A204.1 (cell line): Measurements from ENCODE around the gene CBX3.
"Not testable (repeated sequence)": the region's sequence is repeated elsewhere in the genome, so short reads cannot be mapped to it uniquely, and the experiment has no call there.

ENCODE experiments used
- FAIRE-seq: peaks from 2 replicates; lab custom pipeline; 2012; peaks lifted over from hg19 to GRCh38; lab: Jason Lieb, UNC

The CBX3 gene

DNA sequence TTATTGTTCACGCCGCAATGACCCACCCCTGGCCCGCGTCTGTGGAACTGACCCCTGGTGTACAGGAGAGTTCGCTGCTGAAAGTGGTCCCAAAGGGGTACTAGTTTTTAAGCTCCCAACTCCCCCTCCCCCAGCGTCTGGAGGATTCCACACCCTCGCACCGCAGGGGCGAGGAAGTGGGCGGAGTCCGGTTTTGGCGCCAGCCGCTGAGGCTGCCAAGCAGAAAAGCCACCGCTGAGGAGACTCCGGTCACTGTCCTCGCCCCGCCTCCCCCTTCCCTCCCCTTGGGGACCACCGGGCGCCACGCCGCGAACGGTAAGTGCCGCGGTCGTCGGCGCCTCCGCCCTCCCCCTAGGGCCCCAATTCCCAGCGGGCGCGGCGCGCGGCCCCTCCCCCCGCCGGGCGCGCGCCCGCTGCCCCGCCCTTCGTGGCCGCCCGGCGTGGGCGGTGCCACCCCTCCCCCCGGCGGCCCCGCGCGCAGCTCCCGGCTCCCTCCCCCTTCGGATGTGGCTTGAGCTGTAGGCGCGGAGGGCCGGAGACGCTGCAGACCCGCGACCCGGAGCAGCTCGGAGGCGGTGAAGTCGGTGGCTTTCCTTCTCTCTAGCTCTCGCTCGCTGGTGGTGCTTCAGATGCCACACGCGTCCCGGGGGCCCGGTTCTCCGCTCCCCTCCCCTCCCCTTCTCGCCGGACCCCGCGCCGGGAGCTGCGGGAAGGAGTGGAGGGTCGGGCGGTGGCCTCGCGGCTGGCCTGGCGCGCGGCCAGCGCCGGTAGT, at the start of gene CBX3:
CBX3 (plus strand) TSS at position 499 of the 772 bp plus-strand sequence. CDS start 1,254 bp downstream, outside the sequence.
- no peak for FAIRE-seq

DNA sequence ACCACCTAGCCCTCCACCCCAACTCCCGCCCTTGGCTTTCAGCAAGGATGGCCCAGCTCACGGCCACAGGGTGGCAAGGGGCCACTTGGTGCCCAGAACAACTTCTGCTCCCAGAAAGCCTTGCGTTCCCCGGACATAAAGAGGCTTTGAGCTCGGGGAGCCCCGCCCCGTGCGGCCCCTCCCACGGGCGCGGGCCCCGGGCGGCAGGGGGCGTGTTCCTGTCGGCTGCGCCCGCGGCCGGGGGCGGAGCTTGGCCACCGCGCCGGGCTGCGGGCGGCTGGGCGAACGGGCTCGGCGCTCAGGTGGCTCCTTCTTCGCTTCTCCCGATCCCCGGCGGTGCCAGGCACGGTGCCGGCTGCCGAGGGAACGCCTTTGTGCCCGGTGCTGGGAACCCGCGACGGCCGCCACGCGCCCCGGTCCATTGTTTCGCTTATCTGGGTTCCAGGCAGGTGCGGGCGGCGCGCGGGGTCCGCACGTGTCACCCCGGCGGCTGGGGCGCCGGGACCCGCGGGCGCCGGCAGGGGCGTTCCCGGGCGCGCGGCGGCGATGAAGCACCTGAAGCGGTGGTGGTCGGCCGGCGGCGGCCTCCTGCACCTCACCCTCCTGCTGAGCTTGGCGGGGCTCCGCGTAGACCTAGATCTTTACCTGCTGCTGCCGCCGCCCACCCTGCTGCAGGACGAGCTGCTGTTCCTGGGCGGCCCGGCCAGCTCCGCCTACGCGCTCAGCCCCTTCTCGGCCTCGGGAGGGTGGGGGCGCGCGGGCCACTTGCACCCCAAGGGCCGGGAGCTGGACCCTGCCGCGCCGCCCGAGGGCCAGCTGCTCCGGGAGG, 49.4 kb upstream of the CBX3 start, which contains the start of gene NFE2L3:
NFE2L3 (plus strand) TSS at position 246 of the 829 bp plus-strand sequence; CDS start at position 547, 301 bp downstream.
- no peak for FAIRE-seq

GRCh38 chr7:26152782-26153240, 48.7 kb upstream of the CBX3 start:
- not testable (repeated sequence) for FAIRE-seq

DNA sequence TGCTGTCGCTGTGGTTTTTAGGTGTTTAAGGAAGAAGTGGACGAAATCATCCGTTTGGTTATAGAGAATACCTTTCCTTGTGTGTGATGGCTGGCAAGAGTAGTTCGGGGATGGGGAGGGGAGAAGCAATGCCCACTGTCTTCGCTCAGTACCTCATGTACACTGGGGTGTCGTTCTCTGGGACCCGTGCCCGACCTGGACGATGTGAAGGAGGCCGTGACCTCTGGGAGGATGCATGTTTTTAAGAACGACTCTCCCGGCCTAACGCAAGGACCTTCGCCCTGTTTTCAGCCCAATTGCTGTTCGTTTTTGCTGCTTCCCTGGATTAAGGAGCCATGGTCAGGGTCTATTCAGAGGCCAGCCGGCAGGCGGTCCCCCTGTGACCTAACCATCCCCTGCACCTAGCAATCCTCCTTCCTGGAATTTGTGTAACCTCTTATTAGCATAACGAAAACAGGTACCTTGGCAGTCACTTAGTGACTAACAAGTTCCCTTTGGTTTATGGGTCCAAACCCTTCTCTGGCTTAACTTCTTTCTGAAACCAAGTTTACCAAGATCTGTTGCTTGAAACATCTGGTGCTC, 48.2 kb upstream of the CBX3 start:
- no peak for FAIRE-seq

DNA sequence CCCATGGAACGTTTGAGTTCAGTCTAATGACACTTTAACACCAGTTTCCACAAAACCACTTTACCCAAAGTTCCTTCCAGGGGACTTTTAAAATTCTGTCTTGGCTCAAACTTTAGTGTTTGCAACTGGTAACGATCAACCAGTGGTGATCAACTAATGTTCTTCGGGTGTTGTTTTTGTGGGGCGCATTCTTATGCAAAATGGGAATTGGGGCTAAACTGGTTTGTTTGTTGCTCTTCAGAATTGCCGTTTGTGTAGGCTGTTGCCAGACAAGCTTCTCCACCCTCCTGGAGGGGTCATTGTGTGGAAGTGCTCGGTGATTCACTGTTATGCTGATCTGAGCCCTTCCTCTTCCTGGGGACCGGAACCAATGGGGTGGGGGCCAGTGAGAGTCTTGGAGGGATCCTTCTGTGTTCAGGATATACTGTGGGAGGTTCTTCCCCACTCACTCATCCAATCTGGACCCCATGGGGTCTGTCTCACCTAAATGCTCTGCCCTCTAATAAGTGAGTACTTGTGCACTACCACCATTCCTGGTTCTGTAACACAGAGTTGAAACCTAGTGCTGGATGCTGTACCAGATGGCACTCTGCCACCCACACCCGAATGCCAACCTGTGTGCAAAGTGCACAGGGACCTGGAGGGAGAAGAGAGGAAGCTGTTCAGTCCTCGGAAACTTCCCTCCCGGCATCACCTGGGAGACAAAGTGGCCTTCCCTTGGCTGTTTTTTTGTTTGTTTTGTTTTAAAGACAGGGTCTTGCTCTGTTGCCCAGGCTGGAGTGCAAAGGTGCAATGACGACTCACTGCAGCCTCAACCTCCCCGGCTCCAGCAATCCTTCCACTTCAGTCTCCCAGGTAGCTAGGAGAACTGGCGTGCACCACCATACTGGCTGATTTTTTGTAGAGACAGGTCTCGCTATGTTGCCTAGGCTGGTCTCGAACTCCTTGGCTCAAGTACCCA, 47.4 kb upstream of the CBX3 start:
- no peak for FAIRE-seq

GRCh38 chr7:26155531-26156375, 45.8 kb upstream of the CBX3 start:
- FAIRE-seq: no peak

DNA sequence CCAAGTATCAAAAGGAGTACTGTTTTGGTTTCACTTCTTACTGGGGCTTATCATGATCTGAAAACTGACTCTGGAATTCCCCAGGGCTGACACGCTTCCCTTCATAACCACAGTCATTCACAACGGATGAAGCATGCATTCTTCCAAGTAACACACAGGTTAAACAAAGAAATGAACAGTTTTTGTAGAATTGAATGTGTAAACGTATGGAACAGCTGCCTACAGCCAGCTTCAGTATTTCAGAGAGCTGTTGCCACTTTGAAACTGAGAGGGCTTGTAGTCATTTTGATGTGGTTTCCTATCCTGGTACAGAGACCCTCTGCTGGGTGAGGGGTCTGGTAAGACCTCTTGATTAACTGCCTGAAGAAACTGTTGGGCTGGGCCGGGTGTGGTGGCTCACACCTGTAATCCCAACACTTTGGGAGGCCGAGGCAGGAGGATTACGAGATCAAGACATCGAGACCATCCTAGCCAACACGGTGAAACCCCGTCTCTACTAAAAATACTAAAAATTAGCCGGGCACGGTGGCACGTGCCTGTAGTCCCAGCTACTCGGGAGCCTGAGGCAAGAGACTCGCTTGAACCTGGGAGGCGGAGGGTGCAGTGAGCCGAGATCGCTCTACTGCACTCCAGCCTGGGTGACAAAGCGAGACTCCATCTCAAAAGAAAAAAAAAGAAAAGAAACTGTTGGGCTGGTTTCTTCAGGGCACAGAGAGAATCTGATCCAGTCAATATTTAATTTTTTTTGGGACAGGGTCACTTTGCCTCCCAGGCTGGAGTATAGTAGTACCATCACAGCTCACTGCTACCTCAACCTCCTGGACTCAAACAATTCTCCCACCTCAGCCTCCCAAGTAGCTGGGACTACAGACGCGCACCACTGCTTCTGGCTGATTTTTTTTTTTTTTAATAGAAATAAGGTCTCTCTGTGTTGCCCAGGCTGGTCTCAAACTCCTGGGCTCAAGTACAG, 44.8 kb upstream of the CBX3 start:
- no peak for FAIRE-seq

DNA sequence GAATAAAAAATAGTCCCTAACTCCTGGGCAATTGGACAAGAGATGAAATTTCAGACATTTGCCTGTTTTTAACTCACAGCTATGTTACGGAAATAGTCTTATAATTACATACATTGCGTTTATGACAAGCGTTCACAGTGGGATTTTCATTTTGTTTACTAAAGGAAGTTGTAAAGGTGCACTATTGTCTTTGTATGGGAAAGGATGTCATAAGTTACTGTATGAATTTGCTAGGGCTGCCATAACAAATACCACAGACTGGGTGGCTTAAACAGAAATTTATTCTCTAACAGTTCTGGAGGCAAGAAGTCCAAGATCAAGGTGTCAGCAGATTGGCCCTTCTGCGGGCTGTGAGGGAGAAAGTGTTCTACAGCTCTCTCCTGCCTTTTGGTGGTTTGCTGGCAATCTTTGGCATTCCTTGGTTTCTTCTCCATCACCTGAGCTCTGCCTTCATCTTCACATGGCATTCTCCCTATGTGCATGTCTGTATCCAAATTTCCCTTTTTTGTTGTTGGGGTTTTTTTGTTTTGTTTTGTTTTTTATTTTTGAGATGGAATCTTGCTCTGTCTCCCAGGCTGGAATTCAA, 43.9 kb upstream of the CBX3 start:
- FAIRE-seq: no peak

GRCh38 chr7:26159243-26159642, 42.3 kb upstream of the CBX3 start:
- FAIRE-seq: no peak

DNA sequence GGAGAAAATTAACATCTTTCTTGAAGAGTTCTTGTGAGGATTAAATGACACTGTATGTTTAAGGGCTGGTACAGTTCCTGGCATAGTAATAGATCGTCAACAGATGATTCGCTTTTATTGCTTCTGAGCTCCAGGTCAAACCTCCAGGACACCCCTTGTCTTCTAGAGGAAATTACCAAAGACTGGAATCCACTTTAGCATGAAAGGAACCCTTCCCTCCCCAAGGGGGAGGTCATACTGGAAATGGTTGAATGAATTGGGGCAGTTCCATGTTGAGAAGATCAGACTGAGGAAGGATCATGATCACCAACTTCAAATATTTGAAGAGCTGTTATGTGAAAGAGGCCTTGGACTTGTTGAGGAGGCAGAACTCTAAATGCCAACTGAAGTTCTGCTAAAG, 40.6 kb upstream of the CBX3 start:
- FAIRE-seq: no peak

DNA sequence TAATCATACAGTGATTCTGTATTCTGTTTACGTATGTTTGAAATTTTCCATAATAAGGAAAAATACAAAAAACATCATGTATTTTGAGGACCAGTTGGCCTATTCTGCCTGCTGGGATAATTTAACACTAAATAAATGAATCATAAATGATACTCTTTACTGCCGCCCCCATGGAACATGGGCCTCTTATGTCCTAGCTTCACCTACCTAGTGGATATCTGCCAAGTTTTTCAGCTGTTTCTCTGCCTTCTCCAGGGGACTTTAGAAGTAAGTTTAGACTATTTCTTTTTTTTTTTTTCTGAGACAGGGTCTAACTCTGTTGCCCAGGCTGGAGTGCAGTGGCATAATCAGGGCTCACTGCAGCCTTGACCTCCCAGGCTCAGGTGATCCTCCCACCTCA, 39.1 kb upstream of the CBX3 start:
- no peak for FAIRE-seq

DNA sequence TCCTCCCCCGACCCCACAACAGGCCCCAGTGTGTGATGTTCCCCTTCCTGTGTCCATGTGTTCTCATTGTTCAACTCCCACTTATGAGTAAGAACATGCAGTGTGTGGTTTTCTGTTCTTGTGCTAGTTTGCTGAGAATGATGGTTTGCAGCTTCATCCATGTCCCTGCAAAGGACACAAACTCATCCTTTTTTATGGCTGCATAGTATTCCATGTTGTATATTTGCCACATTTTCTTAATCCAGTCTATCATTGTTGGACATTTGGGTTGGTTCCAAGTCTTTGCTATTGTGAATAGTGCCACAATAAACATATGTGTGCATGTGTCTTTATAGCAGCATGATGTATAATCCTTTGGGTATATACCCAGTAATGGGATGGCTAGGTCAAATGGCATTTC, 37.7 kb upstream of the CBX3 start:
- not testable (repeated sequence) for FAIRE-seq

DNA sequence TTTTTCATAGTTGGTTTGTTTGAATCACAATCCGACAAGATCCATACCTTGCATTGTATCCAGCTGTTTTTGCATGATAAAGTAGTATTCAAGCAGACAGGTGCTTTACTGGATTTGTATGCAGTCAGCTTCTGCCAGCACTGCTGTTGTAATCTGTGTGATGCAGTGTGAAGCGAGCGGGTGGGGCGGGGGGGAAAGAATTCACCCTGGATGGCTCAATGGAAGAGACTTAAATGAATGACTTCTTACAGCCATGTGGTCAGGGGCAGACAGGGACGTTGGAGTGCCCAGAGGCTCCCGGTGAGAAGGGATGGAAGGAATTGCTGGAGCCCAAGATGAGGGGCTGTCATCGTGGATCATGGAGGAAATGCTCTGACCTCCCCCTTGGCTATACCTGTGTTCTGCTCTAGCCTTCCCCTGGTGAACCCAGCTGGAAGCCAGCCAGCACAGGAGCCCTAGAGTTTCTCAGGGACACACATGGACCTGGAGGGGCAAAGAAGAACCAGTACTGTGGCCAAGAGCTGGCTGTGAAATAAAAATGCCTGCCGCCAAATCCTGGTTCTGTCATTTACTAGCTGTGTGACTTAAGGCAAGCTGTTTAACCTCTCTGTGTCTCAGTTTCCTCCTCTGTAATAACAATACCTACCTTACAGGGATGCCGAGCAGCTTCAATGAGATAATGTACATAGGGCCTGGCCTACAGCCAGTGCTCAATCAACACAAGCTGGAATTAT, 35.4 kb upstream of the CBX3 start:
- no peak for FAIRE-seq

DNA sequence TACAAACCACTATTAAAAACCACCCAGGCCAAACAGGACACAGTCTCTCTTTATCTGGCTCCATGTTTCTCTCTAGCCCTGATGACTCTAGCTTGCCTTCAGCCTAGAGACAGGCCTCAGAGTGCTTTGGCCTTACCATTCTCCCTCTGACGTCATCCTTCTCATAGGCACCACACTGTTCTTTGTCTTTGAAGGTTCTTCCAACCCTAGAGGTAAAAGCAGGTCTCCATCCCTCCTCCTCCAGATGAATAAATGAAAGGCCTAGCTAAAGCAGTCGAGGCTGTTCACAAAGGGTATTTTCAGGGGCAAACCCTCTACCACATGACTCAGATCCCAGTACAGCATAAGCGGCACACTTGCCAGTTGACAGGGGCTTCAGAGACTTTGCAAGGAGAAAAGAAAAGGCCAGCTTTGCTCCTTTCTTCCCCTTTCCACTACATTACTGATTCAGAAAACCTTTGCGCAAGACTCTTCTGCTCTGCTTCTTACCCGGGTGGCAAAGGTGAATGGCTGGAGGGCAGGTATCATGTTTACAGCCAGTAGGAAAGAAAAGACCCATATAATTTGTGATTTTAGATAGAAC, 34.8 kb upstream of the CBX3 start:
- no peak for FAIRE-seq

DNA sequence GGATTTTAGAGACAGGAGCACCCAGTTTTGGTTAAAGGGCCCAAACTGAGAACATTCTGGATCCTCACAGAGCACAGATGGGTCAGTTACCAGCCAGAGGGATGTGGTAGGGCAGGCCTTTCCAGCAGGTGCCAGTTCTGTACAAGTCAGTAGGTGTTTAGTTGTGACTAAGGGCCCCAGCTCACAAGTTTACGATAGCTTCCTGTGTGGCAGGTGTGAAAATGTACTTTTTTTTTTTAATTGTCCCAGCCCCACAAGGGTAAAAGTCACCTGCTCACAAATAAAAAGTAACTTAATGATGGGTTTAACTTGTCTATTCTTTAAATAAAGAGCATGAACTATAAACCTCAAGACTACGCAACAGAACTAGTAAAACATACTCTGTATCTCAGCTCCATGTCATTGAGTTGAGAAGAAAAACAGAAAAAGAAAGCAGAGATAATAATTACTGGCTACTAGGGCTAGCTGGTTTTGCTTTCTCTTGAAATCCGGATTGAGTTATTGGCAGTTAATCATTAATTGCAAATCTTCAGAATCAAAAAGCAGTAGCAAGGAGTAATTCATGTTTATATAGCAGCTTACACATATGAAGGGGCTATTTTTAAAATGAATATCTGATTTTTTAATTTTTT, 34.1 kb upstream of the CBX3 start:
- FAIRE-seq: no peak

- FAIRE-seq: no peak
Measured at GRCh38 chr7:26168458-26169023, 33.0 kb upstream of the CBX3 start.

DNA sequence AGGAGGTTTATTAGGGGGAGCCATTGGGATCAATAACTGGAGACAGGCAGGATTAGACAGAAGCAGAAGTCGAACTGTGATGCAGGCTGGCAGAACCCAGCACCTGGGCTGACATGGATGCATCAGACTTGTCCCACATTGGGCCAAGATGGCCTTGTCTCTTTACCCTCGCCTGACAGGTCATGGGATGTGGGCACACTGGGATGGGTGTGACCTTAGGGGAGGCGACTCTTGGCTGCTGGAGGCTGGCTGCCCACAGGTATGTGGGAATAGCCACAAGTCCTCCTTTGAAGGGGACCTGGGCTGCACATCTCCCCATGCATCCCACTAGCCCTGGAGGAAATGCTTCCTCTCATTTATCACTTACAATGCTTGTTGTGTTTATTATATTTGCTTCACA, 32.3 kb upstream of the CBX3 start:
- no peak for FAIRE-seq
